ENCODE measurements around the gene PRKAR2B. TPM values are rescaled to one million over a fixed set of nuclear protein-coding genes. Genes with fewer than 3 reads are reported as not detected.
A peak's percentile ranks its signal among the peaks of the same experiment; 100 is the strongest.

PRKAR2B gene
- total and polyA plus RNA-seq, 3 experiments from 2014 or later: 0.93 to 1.2 (median 1.1) TPM

GRCh38 chr7:107203607-107204006, 159.1 kb downstream of the PRKAR2B start:
- no peaks in the 10 kb centered on the region for H3K27me3 Mint-ChIP-seq

DNA sequence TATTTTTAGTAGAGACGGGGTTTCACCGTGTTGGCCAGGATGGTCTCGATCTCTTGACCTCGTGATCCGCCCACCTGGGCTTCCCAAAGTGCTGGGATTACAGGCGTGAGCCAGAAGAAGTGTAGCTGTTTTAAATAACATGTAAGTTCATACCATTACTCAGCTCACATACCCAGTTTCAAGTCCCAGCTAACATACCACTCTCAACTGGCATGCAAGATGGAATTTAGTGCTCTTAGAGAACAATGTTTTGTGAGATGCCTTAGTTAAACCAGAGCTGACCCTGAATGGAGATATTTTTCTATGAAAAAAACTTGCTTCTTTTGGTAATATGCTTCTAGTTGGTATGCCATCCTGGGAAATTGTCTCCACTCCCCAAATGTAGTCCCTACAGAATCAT, 161.6 kb downstream of the PRKAR2B start:
- POLR2A ChIA-PET: no interaction called here
- peak overlapping the region in 1 of 8 donors; percentile 74 for H3K27ac Mint-ChIP-seq
- no peaks in the 10 kb centered on the region for H3K9me3 Mint-ChIP-seq

More at GRCh38 chr7:107203607-107204006, 159.1 kb downstream of the PRKAR2B start:
- H3K9me3 ChIP-seq (ENCODE audit: low read length): no peaks in the 10 kb centered on the region
- no peak overlapping the region for H3K27ac ChIP-seq (ENCODE audit: low read depth, low read length)
- ChIA-PET CTCF (interaction anchor here (1.2 kb wide), 1 partner anchor 11 kb away, joined by 3 read pairs; no protein-coding TSS in a partner anchor), POLR2A (no interaction called here)
- peak overlapping the region in 3 of 8 donors; percentile 20 to 51 (median 21) for H3K27ac Mint-ChIP-seq
- H3K4me1 ChIP-seq (ENCODE audit: insufficient read depth, low read length): no peaks in the 10 kb centered on the region
- no peak overlapping the region for H3K4me3 Mint-ChIP-seq
- H3K36me3 ChIP-seq (ENCODE audit: insufficient read depth, low read length): peaks cover 52% of the 10 kb centered on the region
- H3K36me3 Mint-ChIP-seq: peaks cover 5 to 94% (median 23%) of the 10 kb centered on the region in 3 donors
- no peaks in the 10 kb centered on the region for H3K9me3 Mint-ChIP-seq
- peaks cover 0 to 2% (median 0%) of the 10 kb centered on the region in 3 donors for H3K4me1 Mint-ChIP-seq
- no peak for DNase-seq
- no peak overlapping the region for H3K4me3 ChIP-seq (ENCODE audit: low read length)
- no peaks in the 10 kb centered on the region for H3K27me3 ChIP-seq (ENCODE audit: insufficient read depth, low read length, poor library complexity, severe bottlenecking)

DNA sequence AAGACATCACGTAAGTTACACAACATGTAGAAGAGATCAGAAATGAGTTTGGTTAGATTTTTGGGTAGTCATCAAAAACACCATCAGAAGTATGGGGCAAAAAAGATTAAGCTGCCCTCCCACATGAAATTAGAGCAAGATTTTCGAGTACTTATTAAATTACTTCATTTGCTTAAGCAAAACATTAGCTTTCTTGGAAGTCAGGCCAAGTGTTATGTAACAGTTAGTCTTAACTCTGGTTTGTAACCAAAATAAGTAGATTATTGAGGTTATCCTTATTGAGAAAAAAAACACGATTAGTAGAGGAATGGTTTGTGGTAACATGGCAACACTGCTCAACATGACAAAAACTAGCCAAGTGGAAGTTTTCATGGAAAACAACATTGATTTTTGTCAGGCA, 162.2 kb downstream of the PRKAR2B start:
- Mint-ChIP-seq H3K27ac (peak overlapping the region in 2 of 8 donors; percentile 56 to 74), H3K27me3 (no peaks in the 10 kb centered on the region), H3K4me1 (peaks cover 0 to 2% (median 0%) of the 10 kb centered on the region in 3 donors), H3K36me3 (peaks cover 15 to 93% (median 24%) of the 10 kb centered on the region in 3 donors), H3K9me3 (no peaks in the 10 kb centered on the region), H3K4me3 (no peak overlapping the region)
- H3K4me1 ChIP-seq (ENCODE audit: insufficient read depth, low read length): no peaks in the 10 kb centered on the region
- H3K9me3 ChIP-seq (ENCODE audit: low read length): no peaks in the 10 kb centered on the region
- H3K4me3 ChIP-seq (ENCODE audit: low read length): no peak overlapping the region
- H3K27me3 ChIP-seq (ENCODE audit: insufficient read depth, low read length, poor library complexity, severe bottlenecking): no peaks in the 10 kb centered on the region
- H3K36me3 ChIP-seq (ENCODE audit: insufficient read depth, low read length): peaks cover 23% of the 10 kb centered on the region
- no peak overlapping the region for H3K27ac ChIP-seq (ENCODE audit: low read depth, low read length)
- DNase-seq: no peak
- CTCF ChIA-PET: interaction anchor here (0.6 to 2.3 kb wide), 3 partner anchors 9 to 468 kb away, joined by 3 to 5 read pairs (median 4); no protein-coding TSS in a partner anchor
- POLR2A ChIA-PET: no interaction called here

More for the DNA sequence above, 161.6 kb downstream of the PRKAR2B start:
- H3K4me3 ChIP-seq (ENCODE audit: low read length): no peak overlapping the region
- H3K27me3 Mint-ChIP-seq: no peaks in the 10 kb centered on the region
- no peaks in the 10 kb centered on the region for H3K27me3 ChIP-seq (ENCODE audit: insufficient read depth, low read length, poor library complexity, severe bottlenecking)
- no peaks in the 10 kb centered on the region for H3K4me1 ChIP-seq (ENCODE audit: insufficient read depth, low read length)
- peaks cover 0 to 2% (median 0%) of the 10 kb centered on the region in 3 donors for H3K4me1 Mint-ChIP-seq
- H3K4me3 Mint-ChIP-seq: no peak overlapping the region
- H3K36me3 Mint-ChIP-seq: peaks cover 15 to 94% (median 24%) of the 10 kb centered on the region in 3 donors
- CTCF ChIA-PET: interaction anchor here (0.6 to 2.3 kb wide), 4 partner anchors 9 to 469 kb away, joined by 3 to 5 read pairs (median 4); no protein-coding TSS in a partner anchor
- no peaks in the 10 kb centered on the region for H3K9me3 ChIP-seq (ENCODE audit: low read length)
- no peak overlapping the region for H3K27ac ChIP-seq (ENCODE audit: low read depth, low read length)
- no peak for DNase-seq
- peaks cover 28% of the 10 kb centered on the region for H3K36me3 ChIP-seq (ENCODE audit: insufficient read depth, low read length)

DNA sequence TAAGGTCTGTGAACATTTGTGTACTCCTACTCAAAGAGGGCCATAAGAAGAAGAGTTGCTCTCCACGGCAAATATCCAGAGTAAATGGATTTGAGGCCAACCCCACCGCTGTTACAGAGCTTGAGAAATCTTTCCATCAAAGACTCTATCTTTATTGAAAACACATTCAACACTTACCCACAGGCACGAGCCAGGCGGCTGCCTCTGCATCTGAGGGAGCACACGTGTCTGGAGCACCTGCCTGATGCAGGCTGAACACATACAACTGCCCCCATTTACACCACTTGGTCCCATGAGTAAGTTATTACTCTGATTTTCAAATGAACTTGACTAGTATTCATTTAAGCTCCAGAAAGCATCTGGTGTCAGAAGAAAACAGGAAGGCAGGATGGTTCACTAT, 163.0 kb downstream of the PRKAR2B start:
- Histone ChIP-seq H3K4me1 (ENCODE audit: insufficient read depth, low read length) (no peaks in the 10 kb centered on the region), H3K36me3 (ENCODE audit: insufficient read depth, low read length) (peaks cover 18% of the 10 kb centered on the region), H3K4me3 (ENCODE audit: low read length) (no peak overlapping the region), H3K27me3 (ENCODE audit: insufficient read depth, low read length, poor library complexity, severe bottlenecking) (no peaks in the 10 kb centered on the region), H3K27ac (ENCODE audit: low read depth, low read length) (no peak overlapping the region), H3K9me3 (ENCODE audit: low read length) (no peaks in the 10 kb centered on the region)
- DNase-seq: no peak
- Mint-ChIP-seq H3K4me3 (no peak overlapping the region), H3K36me3 (peaks cover 16 to 89% (median 22%) of the 10 kb centered on the region in 3 donors), H3K27me3 (no peaks in the 10 kb centered on the region), H3K9me3 (no peaks in the 10 kb centered on the region), H3K27ac (peak overlapping the region in 4 of 8 donors; percentile 30 to 66 (median 50)), H3K4me1 (peaks cover 0 to under 1% (median 0%) of the 10 kb centered on the region in 3 donors)
- CTCF ChIA-PET: interaction anchor here (2.3 kb wide), 1 partner anchor 10 kb away, joined by 5 read pairs; no protein-coding TSS in a partner anchor
- POLR2A ChIA-PET: no interaction called here

DNA sequence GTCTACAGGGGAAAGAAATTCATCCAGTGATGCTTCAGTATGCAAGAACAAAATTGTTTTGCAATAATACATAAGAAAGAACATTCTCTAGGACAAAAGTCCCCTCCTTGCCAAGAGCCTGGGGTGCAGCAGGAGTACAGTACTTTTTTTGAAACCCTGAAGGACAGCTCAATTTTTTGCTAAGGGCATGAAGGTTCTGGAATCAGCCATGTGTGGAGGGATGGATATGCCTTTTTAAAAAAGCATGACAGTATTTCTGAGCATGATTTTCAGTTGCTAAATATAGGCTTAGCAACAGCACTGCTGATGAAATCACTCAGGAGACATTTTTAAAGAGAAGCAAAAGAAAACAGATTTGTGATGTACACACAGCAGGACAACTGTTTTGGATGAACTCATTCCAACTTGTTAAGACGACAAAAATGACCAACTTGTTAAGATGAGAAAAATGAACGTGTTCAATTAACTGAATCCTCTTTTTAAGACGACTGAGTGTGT, 163.6 kb downstream of the PRKAR2B start:
- Mint-ChIP-seq H3K36me3 (peaks cover 22 to 87% (median 22%) of the 10 kb centered on the region in 3 donors), H3K9me3 (no peaks in the 10 kb centered on the region), H3K4me1 (no peaks in the 10 kb centered on the region), H3K27ac (peak overlapping the region in 3 of 8 donors; percentile 13 to 56 (median 26)), H3K27me3 (no peaks in the 10 kb centered on the region), H3K4me3 (no peak overlapping the region)
- H3K36me3 ChIP-seq (ENCODE audit: insufficient read depth, low read length): peaks cover 12% of the 10 kb centered on the region
- H3K9me3 ChIP-seq (ENCODE audit: low read length): no peaks in the 10 kb centered on the region
- no peaks in the 10 kb centered on the region for H3K27me3 ChIP-seq (ENCODE audit: insufficient read depth, low read length, poor library complexity, severe bottlenecking)
- H3K27ac ChIP-seq (ENCODE audit: low read depth, low read length): no peak overlapping the region
- H3K4me1 ChIP-seq (ENCODE audit: insufficient read depth, low read length): no peaks in the 10 kb centered on the region
- ChIA-PET CTCF (no interaction called here), POLR2A (interaction anchor here (0.8 kb wide), 1 partner anchor 39 kb away, joined by 4 read pairs; the partner anchor contains the start of gene HBP1)
- no peak for DNase-seq
- no peak overlapping the region for H3K4me3 ChIP-seq (ENCODE audit: low read length)

DNA sequence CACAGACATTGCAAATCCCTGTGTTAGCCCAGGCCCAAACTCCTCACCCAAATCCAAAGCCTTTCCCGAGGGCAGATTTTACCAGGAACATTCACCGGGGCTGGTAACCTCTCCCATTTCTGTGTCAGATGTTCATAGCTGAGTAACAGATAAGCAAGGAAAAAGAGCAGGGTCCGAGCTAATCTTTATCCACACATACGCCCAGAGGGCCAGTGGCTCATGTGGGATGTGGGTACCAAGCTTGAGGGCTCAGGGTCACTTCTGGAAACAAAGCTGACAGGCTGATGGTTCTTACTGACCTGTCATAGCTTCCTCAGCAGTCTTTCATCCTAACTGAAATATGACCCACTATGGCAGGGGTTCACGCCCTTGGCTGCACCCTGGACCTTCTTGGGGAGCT, 164.1 kb downstream of the PRKAR2B start:
- Mint-ChIP-seq H3K4me1 (no peaks in the 10 kb centered on the region), H3K27me3 (no peaks in the 10 kb centered on the region), H3K9me3 (peaks cover 0 to 3% (median under 1%) of the 10 kb centered on the region in 5 donors), H3K27ac (peak overlapping the region in 1 of 8 donors; percentile 10), H3K36me3 (peaks cover 22 to 88% (median 24%) of the 10 kb centered on the region in 3 donors), H3K4me3 (no peak overlapping the region)
- ChIA-PET POLR2A (interaction anchor here (0.8 kb wide), 1 partner anchor 40 kb away, joined by 4 read pairs; the partner anchor contains the start of gene HBP1), CTCF (no interaction called here)
- H3K36me3 ChIP-seq (ENCODE audit: insufficient read depth, low read length): peaks cover 11% of the 10 kb centered on the region
- H3K27me3 ChIP-seq (ENCODE audit: insufficient read depth, low read length, poor library complexity, severe bottlenecking): no peaks in the 10 kb centered on the region
- no peak overlapping the region for H3K4me3 ChIP-seq (ENCODE audit: low read length)
- H3K27ac ChIP-seq (ENCODE audit: low read depth, low read length): no peak overlapping the region
- H3K4me1 ChIP-seq (ENCODE audit: insufficient read depth, low read length): no peaks in the 10 kb centered on the region
- DNase-seq: no peak
- H3K9me3 ChIP-seq (ENCODE audit: low read length): no peaks in the 10 kb centered on the region

DNA sequence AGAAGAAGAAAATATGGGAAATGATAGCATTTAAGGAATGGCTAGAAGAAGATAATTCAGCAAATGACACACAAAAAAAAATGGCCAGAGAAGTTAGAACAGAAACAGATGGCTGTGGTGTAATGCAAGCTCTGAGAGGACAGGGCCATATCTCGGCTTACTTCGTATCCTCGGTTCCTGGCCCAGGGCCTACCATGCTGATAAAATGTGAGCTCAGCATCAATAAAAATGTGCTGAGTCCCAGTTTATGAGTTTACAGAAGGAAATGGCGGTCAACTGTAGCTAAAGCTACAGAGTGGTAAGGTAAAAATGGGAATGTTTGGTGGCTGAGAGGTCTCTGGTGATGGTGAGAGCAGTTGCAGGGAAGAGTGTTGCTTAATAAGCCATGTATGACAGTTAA, 165.1 kb downstream of the PRKAR2B start:
- POLR2A ChIA-PET: no interaction called here
- CTCF ChIA-PET: no interaction called here
- Mint-ChIP-seq H3K4me3 (no peak overlapping the region), H3K4me1 (peaks cover 0 to 1% (median 0%) of the 10 kb centered on the region in 3 donors), H3K36me3 (peaks cover 19 to 82% (median 26%) of the 10 kb centered on the region in 3 donors), H3K9me3 (peaks cover 0 to 10% (median 6%) of the 10 kb centered on the region in 5 donors), H3K27ac (peak overlapping the region in 6 of 8 donors; percentile 5 to 82 (median 57)), H3K27me3 (no peaks in the 10 kb centered on the region)
- DNase-seq: no peak
- peaks cover 4% of the 10 kb centered on the region for H3K9me3 ChIP-seq (ENCODE audit: low read length)
- H3K36me3 ChIP-seq (ENCODE audit: insufficient read depth, low read length): peaks cover 11% of the 10 kb centered on the region
- H3K4me3 ChIP-seq (ENCODE audit: low read length): no peak overlapping the region
- no peaks in the 10 kb centered on the region for H3K27me3 ChIP-seq (ENCODE audit: insufficient read depth, low read length, poor library complexity, severe bottlenecking)
- H3K27ac ChIP-seq (ENCODE audit: low read depth, low read length): no peak overlapping the region
- no peaks in the 10 kb centered on the region for H3K4me1 ChIP-seq (ENCODE audit: insufficient read depth, low read length)

DNA sequence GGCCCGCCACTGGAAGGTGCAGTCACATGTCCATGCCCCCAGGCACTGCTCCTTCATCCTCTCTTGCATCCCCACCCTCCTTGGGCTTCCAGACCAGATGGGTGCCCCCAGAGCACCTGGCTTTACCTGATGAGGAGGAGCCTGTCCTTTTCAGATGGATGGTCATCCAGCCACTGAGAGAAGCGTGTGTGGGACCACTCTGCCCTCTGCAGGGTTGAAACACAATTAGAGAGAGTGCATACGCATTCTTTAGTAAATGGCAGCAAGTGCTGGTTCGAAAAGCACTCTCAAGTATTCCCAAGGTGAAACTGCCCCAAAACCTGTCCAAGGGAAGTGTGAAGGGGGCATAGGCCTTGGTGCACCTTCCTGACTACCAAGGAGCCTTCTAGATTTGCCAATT, 165.9 kb downstream of the PRKAR2B start:
- Mint-ChIP-seq H3K9me3 (peaks cover 4 to 16% (median 12%) of the 10 kb centered on the region in 5 donors), H3K27me3 (no peaks in the 10 kb centered on the region), H3K4me3 (no peak overlapping the region), H3K27ac (peak overlapping the region in 1 of 8 donors; percentile 80), H3K4me1 (peaks cover 0 to 3% (median 0%) of the 10 kb centered on the region in 3 donors), H3K36me3 (peaks cover 16 to 77% (median 33%) of the 10 kb centered on the region in 3 donors)
- Histone ChIP-seq H3K27ac (ENCODE audit: low read depth, low read length) (no peak overlapping the region), H3K4me3 (ENCODE audit: low read length) (no peak overlapping the region), H3K9me3 (ENCODE audit: low read length) (peaks cover 4% of the 10 kb centered on the region), H3K27me3 (ENCODE audit: insufficient read depth, low read length, poor library complexity, severe bottlenecking) (no peaks in the 10 kb centered on the region), H3K4me1 (ENCODE audit: insufficient read depth, low read length) (no peaks in the 10 kb centered on the region), H3K36me3 (ENCODE audit: insufficient read depth, low read length) (peaks cover 11% of the 10 kb centered on the region)
- POLR2A ChIA-PET: no interaction called here
- DNase-seq: no peak
- CTCF ChIA-PET: no interaction called here

All from CD8-positive, alpha-beta memory T cell (primary cell).